ENCODE measurements around the gene TRAM2. TPM values are rescaled to one million over a fixed set of nuclear protein-coding genes. Genes with fewer than 3 reads are reported as not detected.
"Not testable (repeated sequence)": the region's sequence is repeated elsewhere in the genome, so short reads cannot be mapped to it uniquely, and the experiment has no call there.

TRAM2 gene
- polyA plus RNA-seq, 3 donors = 41.7 to 47.6 (median 46.8) TPM

GRCh38 chr6:52497652-52498408 is 79.0 kb downstream of the TRAM2 start:
- no peak for DNase-seq (ENCODE audit: low read depth in 3 of 3, low spot score in 2 of 3)

GRCh38 chr6:52496631-52497030 is 80.2 kb downstream of the TRAM2 start:
- no peak for DNase-seq (ENCODE audit: low read depth in 3 of 3, low spot score in 2 of 3)

- DNase-seq (ENCODE audit: low read depth in 3 of 3, low spot score in 2 of 3) = no peak
Observed at GRCh38 chr6:52495922-52496321, 80.9 kb downstream of the TRAM2 start.

- no peak for DNase-seq (ENCODE audit: low read depth in 3 of 3, low spot score in 2 of 3)
Observed at GRCh38 chr6:52494298-52495072, 82.4 kb downstream of the TRAM2 start.

GRCh38 chr6:52493669-52494068 is 83.2 kb downstream of the TRAM2 start:
- no peak for DNase-seq (ENCODE audit: low read depth in 3 of 3, low spot score in 2 of 3)

- DNase-seq (ENCODE audit: low read depth in 3 of 3, low spot score in 2 of 3) = no peak
Observed at GRCh38 chr6:52491203-52492069, 85.4 kb downstream of the TRAM2 start.

GRCh38 chr6:52489881-52490280 is 87.0 kb downstream of the TRAM2 start:
- DNase-seq (ENCODE audit: low read depth in 3 of 3, low spot score in 2 of 3) = no peak

- no peak for DNase-seq (ENCODE audit: low read depth in 3 of 3, low spot score in 2 of 3)
Observed at GRCh38 chr6:52483671-52484003, 93.2 kb downstream of the TRAM2 start.

GRCh38 chr6:52482903-52483670 is 93.8 kb downstream of the TRAM2 start:
- DNase-seq (ENCODE audit: low read depth in 3 of 3, low spot score in 2 of 3) = no peak

GRCh38 chr6:52475307-52475706 is 101.6 kb downstream of the TRAM2 start:
- DNase-seq (ENCODE audit: low read depth in 3 of 3, low spot score in 2 of 3) = peak in 1 of 3 donors; percentile 2

GRCh38 chr6:52474173-52474572 is 102.7 kb downstream of the TRAM2 start:
- DNase-seq (ENCODE audit: low read depth in 3 of 3, low spot score in 2 of 3) = no peak

- DNase-seq (ENCODE audit: low read depth in 3 of 3, low spot score in 2 of 3) = not testable (repeated sequence)
Observed at GRCh38 chr6:52461194-52461593, 115.7 kb downstream of the TRAM2 start.

GRCh38 chr6:52457096-52457495 is 119.8 kb downstream of the TRAM2 start:
- DNase-seq (ENCODE audit: low read depth in 3 of 3, low spot score in 2 of 3) = no peak

GRCh38 chr6:52454556-52454955 is 122.3 kb downstream of the TRAM2 start:
- DNase-seq (ENCODE audit: low read depth in 3 of 3, low spot score in 2 of 3) = no peak

Other genes starting within 250 kb of the TRAM2 start
- 10 to 100 TPM; 25.7 to 31.3 (median 29.3) TPM for gene PAQR8, start 214.9 kb downstream of the TRAM2 start, polyA plus RNA-seq (ENCODE audit: insufficient read length in 3 of 3)
- gene EFHC1, start 156.7 kb downstream of the TRAM2 start, polyA plus RNA-seq (ENCODE audit: insufficient read length in 3 of 3) = 10 to 100 TPM; 56.8 to 62.5 (median 60.2) TPM
- 10 to 100 TPM; 47.3 to 54.9 (median 50.1) TPM for gene TMEM14A, start 94.1 kb upstream of the TRAM2 start, polyA plus RNA-seq (ENCODE audit: insufficient read length in 3 of 3)
- gene GSTA2, start 186.4 kb upstream of the TRAM2 start, polyA plus RNA-seq (ENCODE audit: insufficient read length in 3 of 3) = under 1 TPM; 0.15 to 0.25 (median 0.22) TPM
- 1 to 10 TPM; 1.5 to 2.0 (median 1.9) TPM for gene GSTA1, start 226.8 kb upstream of the TRAM2 start, polyA plus RNA-seq (ENCODE audit: insufficient read length in 3 of 3)